Pulmonary artery endothelial cell (primary cell): ENCODE measurements around the gene GLCE. TPM values are rescaled to one million over a fixed set of nuclear protein-coding genes. Genes with fewer than 3 reads are reported as not detected.
"Not testable (repeated sequence)": the region's sequence is repeated elsewhere in the genome, so short reads cannot be mapped to it uniquely, and the experiment has no call there.

Experiments used
- DNase-seq: peaks from one replicate; pipeline ENCODE4 v3.0.0-alpha.2; 2011; ENCODE audit warnings: low read depth, low spot score
- total RNA-seq: library from RNA; depleted of rRNA; stranded (reverse); fragments of >200 nt; gene quantifications from 2 replicates; pipeline ENCODE4 v1.2.3, GENCODE V29; 2014

Gene GLCE
- total RNA-seq, 1 donor from 2014 or later, result 193 TPM

- DNase-seq, result no peak
Observed at GRCh38 chr15:69158843-69159240, 1.6 kb upstream of the GLCE start.

DNA sequence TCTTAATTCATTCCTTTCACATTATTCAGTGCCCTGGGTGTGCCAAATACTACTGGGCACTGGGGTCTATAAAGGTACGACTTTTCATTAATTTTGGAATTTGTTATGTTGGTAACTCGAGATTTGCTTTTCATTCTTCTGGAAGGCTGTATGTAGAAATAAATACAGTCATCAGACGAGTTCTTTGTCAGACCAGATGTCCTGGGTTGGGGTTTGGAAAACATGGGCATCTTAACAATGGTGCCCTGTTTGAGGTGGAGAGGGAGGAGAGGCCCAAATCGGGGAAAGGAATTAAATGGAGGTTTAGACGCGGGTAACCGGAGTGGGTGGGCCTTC, 662 bp upstream of the GLCE start:
- DNase-seq, result no peak

DNA sequence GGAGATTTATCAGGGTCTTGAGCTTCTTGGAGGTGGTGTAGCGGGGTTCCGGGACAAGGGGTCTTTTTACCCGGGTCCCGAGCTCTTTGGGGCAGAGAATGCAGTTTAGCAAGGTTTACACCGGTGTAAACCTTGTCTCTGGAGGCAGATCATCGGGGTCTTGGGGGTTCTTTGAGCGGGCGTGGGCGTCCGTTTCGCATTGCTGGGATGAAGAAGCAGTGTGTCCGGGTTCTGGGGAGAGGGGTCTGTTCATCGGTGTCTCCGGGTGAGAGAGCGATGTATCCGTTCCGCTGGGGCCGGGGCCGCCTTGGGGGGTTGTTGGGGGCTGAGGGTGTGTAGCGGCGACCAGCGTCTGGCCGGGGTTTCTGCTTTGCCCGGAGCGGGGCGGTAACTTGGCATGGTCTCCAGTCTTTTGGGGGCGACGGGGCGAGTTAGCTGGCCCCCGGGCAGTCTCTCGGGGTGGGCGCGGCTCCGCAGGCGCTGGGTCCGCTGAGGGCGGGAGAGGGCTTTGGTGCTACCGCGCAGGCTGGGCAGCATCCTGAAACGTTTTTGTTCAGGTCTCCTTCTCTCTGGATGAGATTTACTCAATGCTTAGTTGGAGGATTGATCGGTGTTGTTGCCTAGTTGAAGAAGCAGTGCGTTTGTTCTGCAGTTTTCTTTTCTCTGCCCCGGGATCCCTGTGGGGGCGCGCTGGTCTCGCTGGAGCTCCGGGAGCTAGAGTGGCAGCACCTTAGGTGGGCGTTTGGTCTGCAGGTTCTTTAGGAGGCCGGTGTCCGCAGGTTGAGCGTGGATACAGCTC, 843 bp downstream of the GLCE start:
- DNase-seq, result no peak

DNA sequence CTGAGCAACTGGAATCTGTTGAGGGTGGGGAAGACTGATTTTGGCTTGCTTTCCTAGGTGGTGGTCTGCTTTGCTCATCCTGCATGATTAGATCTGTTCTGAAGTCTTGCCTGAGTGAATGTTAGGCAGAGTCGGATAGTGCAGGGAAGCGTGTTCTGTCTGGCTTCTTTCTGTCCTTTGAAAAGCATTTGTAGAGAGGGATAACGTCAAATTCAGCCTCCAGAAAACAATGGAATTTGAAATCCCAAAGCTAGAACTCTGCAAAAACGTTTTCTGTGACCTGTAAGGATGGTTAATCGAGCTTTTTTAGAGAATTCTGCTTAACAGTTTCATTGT, 1.4 kb downstream of the GLCE start:
- DNase-seq, result no peak

GRCh38 chr15:69163141-69163669, 2.8 kb downstream of the GLCE start:
- no peak for DNase-seq

DNA sequence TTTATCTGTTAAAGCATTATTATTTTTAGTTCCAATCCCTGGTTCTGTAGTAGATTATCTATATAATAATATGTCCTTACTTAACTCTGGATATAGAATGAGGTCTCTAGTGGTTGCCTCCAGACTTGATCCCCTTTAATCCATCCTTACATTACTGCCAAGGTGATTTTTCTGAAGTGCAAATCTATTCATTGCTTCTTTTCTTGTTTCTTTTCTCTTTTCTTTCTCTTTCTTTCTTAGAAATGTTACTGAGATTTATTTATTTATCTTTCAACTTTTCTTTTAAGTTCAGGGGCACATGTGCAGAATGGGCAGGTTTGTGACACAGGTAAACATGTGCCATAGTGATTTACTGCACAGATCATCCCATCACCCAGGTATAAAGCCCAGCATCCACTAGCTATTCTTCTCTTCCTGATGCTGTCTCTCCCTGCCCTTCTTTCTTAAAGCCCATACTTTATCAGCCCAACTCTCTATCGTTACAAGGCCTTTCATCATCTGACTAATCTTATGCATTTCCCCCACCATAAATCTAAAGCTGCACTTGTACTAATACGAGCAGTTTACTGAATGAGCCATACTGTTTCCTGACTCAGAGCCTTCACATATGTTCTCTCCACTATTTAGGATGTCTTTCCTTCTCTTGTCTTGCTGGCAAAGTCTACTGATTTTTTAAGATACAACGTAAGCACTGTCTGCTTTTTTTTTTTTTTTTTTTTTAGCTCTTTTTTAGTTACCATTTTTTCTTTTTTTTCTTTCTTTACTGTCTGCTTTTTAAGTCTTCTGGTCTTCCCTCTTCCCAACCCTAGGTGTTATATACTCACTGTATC, 4.6 kb downstream of the GLCE start:
- no peak for DNase-seq

DNA sequence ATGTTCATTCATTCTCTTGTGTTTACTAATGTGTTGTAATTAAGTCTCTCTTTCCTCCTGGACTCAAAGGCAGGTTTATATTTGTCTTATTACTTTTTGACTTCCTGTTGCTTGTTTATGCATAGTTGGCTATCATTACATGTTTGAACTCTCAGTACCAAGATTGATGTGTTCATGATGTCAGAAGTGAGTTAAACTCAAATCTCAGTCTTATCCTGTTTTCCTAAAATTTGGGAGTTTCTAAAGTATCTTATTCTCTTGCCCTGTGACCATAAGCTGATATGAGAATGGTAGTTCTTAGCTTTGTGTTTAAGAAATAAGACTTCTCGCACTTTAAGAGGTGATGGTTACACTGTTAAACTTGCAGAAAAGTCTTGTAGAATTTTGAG, 5.2 kb downstream of the GLCE start:
- DNase-seq, result no peak

DNA sequence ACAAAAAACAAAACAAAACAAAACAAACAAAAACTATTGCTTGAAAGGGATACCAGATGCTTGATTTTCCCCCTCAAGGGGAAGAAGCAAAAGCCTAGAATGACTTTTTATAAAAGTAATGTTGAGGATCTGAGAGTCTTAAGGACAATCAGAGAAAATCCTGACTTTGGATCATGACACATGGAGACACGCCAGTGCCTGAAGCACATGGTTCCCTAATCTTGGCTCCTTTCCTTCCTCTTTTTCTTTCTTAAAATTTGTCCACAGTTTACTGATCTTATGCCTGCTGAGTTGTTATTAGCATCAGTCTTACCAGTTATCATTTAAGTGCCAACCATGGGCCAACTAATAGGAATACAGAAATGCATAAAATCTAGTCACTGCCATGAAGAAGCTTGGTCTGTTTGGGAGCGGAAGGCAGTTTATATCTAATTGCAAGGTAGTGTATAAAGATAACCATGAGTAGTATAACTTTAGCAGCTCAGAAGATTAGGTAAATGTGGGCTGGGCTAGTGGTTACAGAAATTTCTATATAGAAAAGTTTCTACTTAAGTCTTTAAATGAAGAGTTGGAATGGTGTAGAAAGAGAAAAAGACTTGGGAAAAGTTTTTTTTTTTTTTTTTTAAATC, 6.9 kb downstream of the GLCE start:
- DNase-seq, result no peak

- not testable (repeated sequence) for DNase-seq
Observed at GRCh38 chr15:69168361-69168760, 7.9 kb downstream of the GLCE start.

GRCh38 chr15:69169540-69169939, 9.1 kb downstream of the GLCE start:
- DNase-seq, result not testable (repeated sequence)

DNA sequence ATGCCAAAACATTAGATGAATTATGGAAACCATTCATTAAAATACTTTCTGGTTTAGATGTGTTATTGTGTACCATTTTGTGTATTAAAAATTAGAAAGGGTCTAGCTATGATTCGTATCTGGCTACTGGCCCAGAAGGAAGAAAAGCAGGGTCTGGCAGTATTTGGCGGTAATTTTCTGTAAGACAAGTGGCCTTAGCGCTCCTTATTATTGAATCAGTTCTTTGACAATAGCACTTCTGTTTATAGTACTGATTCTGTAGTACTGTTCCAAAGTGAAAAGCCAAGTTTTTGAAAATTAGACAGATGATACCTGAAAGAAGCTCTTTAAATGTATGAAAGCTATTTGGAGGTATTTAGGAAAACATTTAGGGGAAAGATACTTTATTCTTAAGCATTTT, 10.2 kb downstream of the GLCE start:
- DNase-seq, result no peak

- no peak for DNase-seq
Observed at GRCh38 chr15:69172847-69173246, 12.4 kb downstream of the GLCE start.

GRCh38 chr15:69175536-69175935, 15.1 kb downstream of the GLCE start:
- DNase-seq, result no peak

- DNase-seq, result no peak
Observed at GRCh38 chr15:69181424-69181823, 21.0 kb downstream of the GLCE start.

GRCh38 chr15:69185216-69185615, 24.8 kb downstream of the GLCE start:
- DNase-seq, result no peak

DNA sequence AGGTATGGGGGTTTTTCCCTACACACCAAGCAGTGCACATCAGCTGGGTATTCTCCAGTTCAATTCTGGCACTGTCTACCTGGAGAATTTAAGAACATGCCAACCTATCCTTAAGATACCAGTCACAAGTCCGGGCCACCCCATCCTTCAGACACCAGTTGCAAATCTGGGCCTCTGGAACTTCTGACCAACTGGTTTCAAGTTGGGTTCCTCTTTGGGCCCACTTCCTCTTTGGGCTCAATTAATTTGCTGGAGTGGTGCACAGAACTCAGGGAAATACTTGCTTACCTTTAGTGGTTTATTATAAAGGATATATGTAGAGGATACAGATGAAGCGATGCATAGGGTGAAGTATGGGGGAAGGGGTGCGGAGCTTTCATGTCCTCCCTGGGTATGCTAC, 25.3 kb downstream of the GLCE start:
- no peak for DNase-seq

GRCh38 chr15:69189157-69189556, 28.7 kb downstream of the GLCE start:
- DNase-seq, result no peak

- no peak for DNase-seq
Observed at GRCh38 chr15:69190091-69190490, 29.7 kb downstream of the GLCE start.

DNA sequence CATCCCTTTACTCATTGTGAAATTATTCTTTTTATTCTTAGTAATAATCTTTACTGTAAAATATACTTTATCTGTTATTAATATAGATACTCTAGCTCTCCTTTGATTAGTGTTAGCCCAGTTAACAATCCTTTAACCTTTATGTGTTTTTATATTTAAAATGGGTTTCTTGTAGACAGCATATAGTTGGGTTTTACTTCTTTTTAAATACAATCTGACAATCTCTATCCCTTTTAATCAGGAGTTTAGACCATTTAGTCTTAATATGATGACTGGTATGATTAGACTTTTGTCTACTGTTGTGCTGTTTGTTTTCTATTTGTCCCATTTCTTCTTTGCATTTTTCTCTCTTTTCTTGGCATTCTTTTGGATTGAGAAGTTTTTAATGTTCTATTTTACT, 30.1 kb downstream of the GLCE start:
- DNase-seq, result no peak

DNA sequence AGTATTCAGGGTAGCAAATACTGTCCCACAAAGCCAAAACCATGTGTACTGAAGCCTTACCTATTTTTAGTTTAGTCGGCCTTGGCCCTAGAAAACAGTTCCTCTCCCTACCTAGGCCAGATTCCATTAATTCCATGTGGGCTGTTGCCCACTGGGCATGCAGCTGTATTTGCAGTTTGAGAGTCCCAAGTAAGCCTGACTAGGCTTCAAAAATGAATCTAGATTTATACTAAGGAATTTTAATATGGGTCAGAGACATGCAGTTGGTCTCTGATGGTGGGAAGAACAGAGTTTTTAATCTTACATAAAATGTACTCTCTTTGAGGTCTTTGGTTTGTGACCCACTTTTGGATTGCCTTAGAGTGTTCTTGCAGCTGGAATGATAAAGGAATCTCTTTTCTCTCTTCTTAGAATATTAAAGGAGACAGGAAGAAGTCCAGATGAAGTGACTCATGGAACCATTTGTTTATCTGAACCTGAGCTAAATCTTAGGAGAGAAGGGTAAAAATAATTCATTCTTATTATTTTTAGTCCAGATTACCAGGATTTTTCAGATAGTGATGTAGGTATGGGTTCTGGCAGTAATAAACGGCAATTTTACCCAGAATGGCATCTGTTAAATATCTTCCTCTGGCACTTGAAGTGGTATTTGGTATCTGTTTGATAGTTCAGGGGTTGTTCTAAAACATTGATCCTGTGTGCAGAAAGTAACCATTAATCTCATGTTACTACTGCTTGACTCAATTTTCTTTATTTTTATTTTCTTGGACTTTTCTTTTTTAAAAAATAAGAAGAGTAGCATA, 33.8 kb downstream of the GLCE start:
- DNase-seq, result peak; percentile 7

DNA sequence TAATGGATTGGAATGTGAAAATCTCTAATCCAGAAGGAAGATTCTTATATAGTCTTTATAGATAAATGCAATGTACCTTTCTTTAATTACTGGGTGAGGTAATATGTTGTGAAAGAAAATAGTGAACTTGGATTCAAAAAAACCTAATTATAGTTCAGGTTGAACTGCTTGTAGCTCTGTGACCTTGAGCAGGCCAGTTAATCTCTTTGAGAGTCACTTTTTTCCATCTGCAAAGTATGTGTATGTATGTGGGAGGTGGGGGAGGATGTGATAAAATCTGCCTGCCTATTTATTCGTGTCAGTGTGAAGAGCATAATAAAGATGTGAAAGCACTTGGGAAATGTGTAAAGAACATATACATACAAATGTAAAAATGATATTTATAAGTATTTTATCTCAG, 34.4 kb downstream of the GLCE start:
- no peak for DNase-seq
